SK-N-SH (cell line): Measurements from ENCODE around the gene SYNGR1. TPM values are rescaled to one million over a fixed set of nuclear protein-coding genes. Genes with fewer than 3 reads are reported as not detected.

Experiments used
- CTCF ChIA-PET: fragments of 300-600, 350-600 bp; formaldehyde crosslinking; extraction: SDS; loops from one replicate; lab custom pipeline; 2021; lab: Yijun Ruan, JAX
- POLR2A ChIA-PET: fragments of 350-600 bp; sonication (Branson Sonifier 250); formaldehyde crosslinking; extraction: SDS; loops from one replicate; lab custom pipeline; 2020; ENCODE audit warnings: antibody characterized with exemption, inconsistent platforms; lab: Yijun Ruan, JAX
- DNase-seq: peaks from one replicate; pipeline ENCODE4 v3.0.0; 2012
- H2AFZ ChIP-seq: fragments of 200-600 bp; sonication (generic); 2 replicates; pipeline ENCODE4 v1.8.1; 2016; ENCODE audit warnings: antibody characterized with exemption, mild to moderate bottlenecking, low read depth
- H3F3A ChIP-seq: fragments of 200-600 bp; sonication (generic); replicated peaks from 2 replicates; pipeline ENCODE3; 2016; ENCODE audit warnings: antibody characterized with exemption, mild to moderate bottlenecking; ENCODE audit not compliant: insufficient read depth
- H3K27ac ChIP-seq, 2 experiments: fragments of 200-500 bp in 1 of 2; fragments of 200-600 bp in 1 of 2; sonication (Bioruptor generic) in 1 of 2; sonication (generic), shearing (Covaris generic) in 1 of 2; 2 replicates each; pipeline versions ENCODE4 v1.5.1 to v1.6.1; 2014 to 2016; ENCODE audit warnings: low read depth in 2 of 2, inconsistent platforms in 1 of 2, low read length in 1 of 2, mild to moderate bottlenecking in 1 of 2, mixed read lengths in 1 of 2
- H3K27me3 ChIP-seq: fragments of 200-600 bp; sonication (generic), shearing (Covaris generic); 2 replicates; pipeline ENCODE4 v1.6.1; 2016; ENCODE audit warnings: mixed run types; ENCODE audit not compliant: insufficient read depth
- H3K36me3 ChIP-seq, 2 experiments: fragments of 200-500 bp in 1 of 2; fragments of 200-600 bp in 1 of 2; sonication (Bioruptor generic) in 1 of 2; sonication (generic) in 1 of 2; replicated peaks in 1 of 2; 2 replicates each; pipeline versions ENCODE3 to v1.5.1; 2014 to 2016; ENCODE audit warnings: low read length in 1 of 2, mild to moderate bottlenecking in 1 of 2; ENCODE audit not compliant: insufficient read depth in 2 of 2, control insufficient read depth in 1 of 2
- H3K4me1 ChIP-seq, 2 experiments: fragments of 200-500 bp in 1 of 2; fragments of 200-600 bp in 1 of 2; sonication (Bioruptor generic) in 1 of 2; sonication (generic), shearing (Covaris generic) in 1 of 2; 2 replicates each; pipeline versions ENCODE4 v1.5.1 to v1.6.1; 2014 to 2016; ENCODE audit warnings: low read depth in 1 of 2, low read length in 1 of 2, mixed run types in 1 of 2; ENCODE audit not compliant: insufficient read depth in 2 of 2, control insufficient read depth in 1 of 2
- H3K4me2 ChIP-seq: fragments of 200-600 bp; sonication (generic), shearing (Covaris generic); 2 replicates; pipeline ENCODE4 v1.6.1; 2017; ENCODE audit warnings: mixed run types
- H3K4me3 ChIP-seq, 2 experiments: fragments of 200-500 bp in 1 of 2; fragments of 200-600 bp in 1 of 2; sonication (Bioruptor generic) in 1 of 2; sonication (generic), shearing (Covaris generic) in 1 of 2; 2 replicates each; pipeline versions ENCODE4 v1.5.1 to v1.8.1; 2014 to 2016; ENCODE audit warnings: low read depth in 2 of 2, inconsistent platforms in 1 of 2, low read length in 1 of 2, mild to moderate bottlenecking in 1 of 2, mixed read lengths in 1 of 2, moderate library complexity in 1 of 2
- H3K79me2 ChIP-seq: fragments of 200-600 bp; sonication (generic); 2 replicates; pipeline ENCODE4 v1.8.1; 2017; ENCODE audit warnings: mild to moderate bottlenecking; ENCODE audit not compliant: insufficient read depth
- H3K9ac ChIP-seq: fragments of 200-600 bp; sonication (generic); 2 replicates; pipeline ENCODE4 v1.6.1; 2017; ENCODE audit warnings: mixed run types
- H3K9me2 ChIP-seq: fragments of 200-600 bp; sonication (generic); 2 replicates; pipeline ENCODE4 v1.6.1; 2017; ENCODE audit warnings: mixed run types
- H3K9me3 ChIP-seq: fragments of 200-600 bp; sonication (generic); 2 replicates; pipeline ENCODE4 v1.6.1; 2017; ENCODE audit warnings: mixed run types, mild to moderate bottlenecking, moderate library complexity
- H4K20me1 ChIP-seq: fragments of 200-600 bp; sonication (generic); 2 replicates; pipeline ENCODE4 v1.6.1; 2017; ENCODE audit warnings: mild to moderate bottlenecking, mixed run types; ENCODE audit not compliant: insufficient read depth
- ELF1 ChIP-seq: IDR thresholded peaks from 2 replicates; pipeline ENCODE4 v1.4.0; 2012
- EP300 ChIP-seq, 2 experiments: IDR thresholded peaks; 2 replicates each; pipeline versions ENCODE4 v1.4.0 to v1.6.1; 2012; ENCODE audit warnings: borderline replicate concordance in 1 of 2, low read depth in 1 of 2, low read length in 1 of 2
- FOXJ3 ChIP-seq: sonication (generic); formaldehyde crosslinking; IDR thresholded peaks from 2 replicates; pipeline ENCODE4 v1.5.1; 2020; ENCODE audit warnings: mild to moderate bottlenecking, missing genetic modification reagents
- FOXM1 ChIP-seq: IDR thresholded peaks from 2 replicates; pipeline ENCODE4 v1.4.0; 2012; ENCODE audit warnings: low read depth, mild to moderate bottlenecking
- GABPA ChIP-seq: IDR thresholded peaks from 2 replicates; pipeline ENCODE4 v1.4.0; 2012; ENCODE audit warnings: low read depth, mild to moderate bottlenecking
- JUND ChIP-seq: IDR thresholded peaks from 2 replicates; pipeline ENCODE4 v1.4.0; 2012
- NFIC ChIP-seq: IDR thresholded peaks from 2 replicates; pipeline ENCODE4 v1.4.0; 2012; ENCODE audit warnings: borderline replicate concordance
- POLR2AphosphoS5 ChIP-seq: IDR thresholded peaks from 2 replicates; pipeline ENCODE4 v1.6.1; 2012; ENCODE audit warnings: low read depth, low read length
- RCOR1 ChIP-seq: fragments of 150-350 bp; IDR thresholded peaks from 2 replicates; pipeline ENCODE4 v1.6.1; 2017; ENCODE audit warnings: antibody characterized with exemption, low read length
- RFX5 ChIP-seq: IDR thresholded peaks from 2 replicates; pipeline ENCODE4 v1.6.1; 2012; ENCODE audit warnings: mild to moderate bottlenecking, improper control_type of control experiment, low read length
- SIN3A ChIP-seq: IDR thresholded peaks from 2 replicates; pipeline ENCODE4 v1.6.1; 2012; ENCODE audit warnings: low read depth, mild to moderate bottlenecking, low read length, moderate library complexity, borderline replicate concordance
- SMC3 ChIP-seq: IDR thresholded peaks from 2 replicates; pipeline ENCODE4 v1.6.1; 2012; ENCODE audit warnings: low read depth, low read length, improper control_type of control experiment
- TAF1 ChIP-seq: IDR thresholded peaks from 2 replicates; pipeline ENCODE4 v1.6.1; 2012; ENCODE audit warnings: low read depth, mild to moderate bottlenecking, low read length, moderate library complexity, borderline replicate concordance
- YY1 ChIP-seq: IDR thresholded peaks from 2 replicates; pipeline ENCODE4 v1.4.0; 2012; ENCODE audit warnings: low read depth, mild to moderate bottlenecking
- WGBS: methylation state at CpG from one replicate; pipeline ENCODE4 v1.1.6; 2017; ENCODE audit warnings: low lambda C conversion rate; 5-methylcytosine and 5-hydroxymethylcytosine counted together
- polyA plus RNA-seq, 3 experiments: library from polyadenylated mRNA; depleted of rRNA; stranded (reverse); fragments of >200 nt; gene quantifications; 2 replicates each; pipeline ENCODE4 v1.2.3, GENCODE V29; 2012
- TF ChIP-seq, protein P1 (sequence below): IDR thresholded peaks from 2 replicates; pipeline ENCODE4 v1.4.0; 2012; ENCODE audit warnings: low read depth, borderline replicate concordance
- TF ChIP-seq, protein P2 (sequence below): IDR thresholded peaks from 2 replicates; pipeline ENCODE4 v1.6.1; 2012; ENCODE audit warnings: mild to moderate bottlenecking, low read depth, low read length, moderate library complexity
- TF ChIP-seq, protein P3 (sequence below): IDR thresholded peaks from 2 replicates; pipeline ENCODE4 v1.4.0; 2012; ENCODE audit warnings: low read depth, borderline replicate concordance
- TF ChIP-seq, protein P4 (sequence below): IDR thresholded peaks from 2 replicates; pipeline ENCODE4; 2012

SYNGR1 gene
- polyA plus RNA-seq, 1 of the 3 experiments (the other 2 are of a cell fraction): 18.7 TPM

DNA sequence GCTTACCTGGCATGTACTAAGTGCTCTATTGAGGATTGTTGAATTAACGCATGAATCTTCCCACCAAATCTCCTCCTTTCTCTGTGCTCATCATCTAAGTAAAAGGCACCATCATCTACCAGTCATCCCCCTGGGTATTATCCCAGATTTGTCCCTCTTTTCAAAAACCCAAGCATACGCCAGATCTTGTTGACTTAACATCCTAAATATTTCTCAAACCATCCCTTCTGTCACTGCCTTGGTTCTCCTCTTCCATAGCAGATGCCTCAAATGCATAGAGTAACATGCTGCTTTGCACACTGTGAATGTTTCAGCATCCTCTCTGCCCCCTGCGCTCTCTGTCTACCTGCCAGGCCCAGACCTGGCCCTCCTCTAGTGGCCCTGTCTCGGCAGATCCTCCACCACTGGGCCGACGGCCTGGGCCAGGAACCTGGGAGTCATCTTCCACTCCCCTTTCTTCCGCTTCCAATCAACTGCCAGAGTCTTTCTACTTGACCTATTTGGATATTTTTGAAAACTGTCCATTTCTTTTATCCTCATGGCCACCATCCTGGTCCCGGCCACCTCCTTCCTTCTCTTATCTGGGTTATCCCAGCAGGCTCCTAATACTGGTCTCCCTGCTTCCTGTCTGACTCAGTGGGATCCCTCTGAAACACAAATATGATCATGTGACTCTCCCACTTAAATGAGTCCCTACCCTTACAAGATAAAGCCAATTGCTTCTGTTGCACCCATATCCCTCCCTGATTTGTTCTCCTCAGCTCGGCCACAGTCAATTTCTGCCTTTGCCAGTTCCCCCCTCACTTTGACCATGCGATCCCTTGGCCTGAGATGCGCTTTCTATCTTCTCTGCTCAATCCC, 46.4 kb downstream of the SYNGR1 start:
- Histone ChIP-seq H3K27ac (no peak overlapping the region), H3K27me3 (no peaks in the 10 kb centered on the region)
- POLR2A ChIA-PET: no interaction called here
- no peak for TF ChIP-seq NFIC
- TF ChIP-seq TAF1: no peak
- TF ChIP-seq SIN3A: no peak
- TF ChIP-seq, protein P1, sequence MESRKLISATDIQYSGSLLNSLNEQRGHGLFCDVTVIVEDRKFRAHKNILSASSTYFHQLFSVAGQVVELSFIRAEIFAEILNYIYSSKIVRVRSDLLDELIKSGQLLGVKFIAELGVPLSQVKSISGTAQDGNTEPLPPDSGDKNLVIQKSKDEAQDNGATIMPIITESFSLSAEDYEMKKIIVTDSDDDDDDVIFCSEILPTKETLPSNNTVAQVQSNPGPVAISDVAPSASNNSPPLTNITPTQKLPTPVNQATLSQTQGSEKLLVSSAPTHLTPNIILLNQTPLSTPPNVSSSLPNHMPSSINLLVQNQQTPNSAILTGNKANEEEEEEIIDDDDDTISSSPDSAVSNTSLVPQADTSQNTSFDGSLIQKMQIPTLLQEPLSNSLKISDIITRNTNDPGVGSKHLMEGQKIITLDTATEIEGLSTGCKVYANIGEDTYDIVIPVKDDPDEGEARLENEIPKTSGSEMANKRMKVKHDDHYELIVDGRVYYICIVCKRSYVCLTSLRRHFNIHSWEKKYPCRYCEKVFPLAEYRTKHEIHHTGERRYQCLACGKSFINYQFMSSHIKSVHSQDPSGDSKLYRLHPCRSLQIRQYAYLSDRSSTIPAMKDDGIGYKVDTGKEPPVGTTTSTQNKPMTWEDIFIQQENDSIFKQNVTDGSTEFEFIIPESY: no peak
- no peak for TF ChIP-seq JUND
- no peak for TF ChIP-seq EP300 (IDR thresholded peaks at IDR 0.05; ENCODE audit: borderline replicate concordance in 1 of 2, low read depth in 1 of 2, low read length in 1 of 2)
- TF ChIP-seq POLR2AphosphoS5: no peak
- TF ChIP-seq, protein P2, sequence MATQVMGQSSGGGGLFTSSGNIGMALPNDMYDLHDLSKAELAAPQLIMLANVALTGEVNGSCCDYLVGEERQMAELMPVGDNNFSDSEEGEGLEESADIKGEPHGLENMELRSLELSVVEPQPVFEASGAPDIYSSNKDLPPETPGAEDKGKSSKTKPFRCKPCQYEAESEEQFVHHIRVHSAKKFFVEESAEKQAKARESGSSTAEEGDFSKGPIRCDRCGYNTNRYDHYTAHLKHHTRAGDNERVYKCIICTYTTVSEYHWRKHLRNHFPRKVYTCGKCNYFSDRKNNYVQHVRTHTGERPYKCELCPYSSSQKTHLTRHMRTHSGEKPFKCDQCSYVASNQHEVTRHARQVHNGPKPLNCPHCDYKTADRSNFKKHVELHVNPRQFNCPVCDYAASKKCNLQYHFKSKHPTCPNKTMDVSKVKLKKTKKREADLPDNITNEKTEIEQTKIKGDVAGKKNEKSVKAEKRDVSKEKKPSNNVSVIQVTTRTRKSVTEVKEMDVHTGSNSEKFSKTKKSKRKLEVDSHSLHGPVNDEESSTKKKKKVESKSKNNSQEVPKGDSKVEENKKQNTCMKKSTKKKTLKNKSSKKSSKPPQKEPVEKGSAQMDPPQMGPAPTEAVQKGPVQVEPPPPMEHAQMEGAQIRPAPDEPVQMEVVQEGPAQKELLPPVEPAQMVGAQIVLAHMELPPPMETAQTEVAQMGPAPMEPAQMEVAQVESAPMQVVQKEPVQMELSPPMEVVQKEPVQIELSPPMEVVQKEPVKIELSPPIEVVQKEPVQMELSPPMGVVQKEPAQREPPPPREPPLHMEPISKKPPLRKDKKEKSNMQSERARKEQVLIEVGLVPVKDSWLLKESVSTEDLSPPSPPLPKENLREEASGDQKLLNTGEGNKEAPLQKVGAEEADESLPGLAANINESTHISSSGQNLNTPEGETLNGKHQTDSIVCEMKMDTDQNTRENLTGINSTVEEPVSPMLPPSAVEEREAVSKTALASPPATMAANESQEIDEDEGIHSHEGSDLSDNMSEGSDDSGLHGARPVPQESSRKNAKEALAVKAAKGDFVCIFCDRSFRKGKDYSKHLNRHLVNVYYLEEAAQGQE: no peak
- TF ChIP-seq RFX5: no peak
- TF ChIP-seq, all 33 proteins: peak for 0
- H3K9me3 ChIP-seq: no peaks in the 10 kb centered on the region
- peaks cover 0 to 3% of the 10 kb centered on the region in 2 experiments; a peak in 1 of 4 replicates for H3K4me1 ChIP-seq
- DNase-seq: no peak
- H3K79me2 ChIP-seq: peaks cover 11% of the 10 kb centered on the region; the same call in 1 of the 2 replicates
- H3K36me3 ChIP-seq: no peaks in the 10 kb centered on the region
- CTCF ChIA-PET: no interaction called here
- no peak overlapping the region for H3K9ac ChIP-seq
- no peaks in the 10 kb centered on the region for H3K9me2 ChIP-seq
- H2AFZ ChIP-seq: no peak overlapping the region
- no peak overlapping the region for H3K4me2 ChIP-seq
- no peak overlapping the region for H3K4me3 ChIP-seq
- WGBS: 91% methylated on average over 11 of the region's 11 CpGs
- no peaks in the 10 kb centered on the region for H4K20me1 ChIP-seq
- H3F3A ChIP-seq: no peaks in the 10 kb centered on the region

DNA sequence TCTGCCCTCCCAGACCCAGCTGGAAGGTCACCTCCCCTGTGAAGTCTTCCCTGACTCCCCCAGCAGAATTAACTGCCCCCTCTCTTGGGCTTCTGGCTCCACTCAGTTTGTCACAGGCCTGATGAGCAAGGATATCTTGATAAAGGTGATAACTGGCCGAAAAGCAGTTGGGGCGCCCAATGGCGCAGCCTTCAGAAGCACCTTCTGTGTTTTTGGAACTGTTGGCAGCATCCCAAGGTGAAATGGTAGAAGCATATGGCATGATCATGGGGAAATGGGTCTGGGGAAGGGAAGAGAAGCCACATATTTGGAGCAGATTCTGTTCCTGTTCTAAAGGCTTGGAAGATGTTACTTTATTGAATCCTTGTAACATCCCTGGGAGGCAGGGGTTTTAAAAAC, 47.0 kb downstream of the SYNGR1 start:
- Histone ChIP-seq H3K4me2 (no peak overlapping the region), H3K27ac (no peak overlapping the region), H4K20me1 (no peaks in the 10 kb centered on the region), H3K27me3 (no peaks in the 10 kb centered on the region), H3K4me3 (no peak overlapping the region), H3K9ac (no peak overlapping the region), H3K9me3 (no peaks in the 10 kb centered on the region), H3K4me1 (peaks cover 0 to 3% of the 10 kb centered on the region in 2 experiments; a peak in 1 of 4 replicates), H3F3A (no peaks in the 10 kb centered on the region), H2AFZ (no peak overlapping the region), H3K79me2 (peaks cover 11% of the 10 kb centered on the region; the same call in 1 of the 2 replicates), H3K9me2 (no peaks in the 10 kb centered on the region), H3K36me3 (no peaks in the 10 kb centered on the region)
- ChIA-PET CTCF (no interaction called here), POLR2A (interaction anchor here (0.6 kb wide), 1 partner anchor 123 kb away, joined by 3 read pairs; the partner anchor contains the start of gene ATF4)
- DNase-seq: no peak
- WGBS: no CpG with 5 or more reads among the region's 3 CpGs
- no peak for TF ChIP-seq FOXM1
- no peak for TF ChIP-seq GABPA
- TF ChIP-seq SMC3: no peak
- TF ChIP-seq, protein P3, sequence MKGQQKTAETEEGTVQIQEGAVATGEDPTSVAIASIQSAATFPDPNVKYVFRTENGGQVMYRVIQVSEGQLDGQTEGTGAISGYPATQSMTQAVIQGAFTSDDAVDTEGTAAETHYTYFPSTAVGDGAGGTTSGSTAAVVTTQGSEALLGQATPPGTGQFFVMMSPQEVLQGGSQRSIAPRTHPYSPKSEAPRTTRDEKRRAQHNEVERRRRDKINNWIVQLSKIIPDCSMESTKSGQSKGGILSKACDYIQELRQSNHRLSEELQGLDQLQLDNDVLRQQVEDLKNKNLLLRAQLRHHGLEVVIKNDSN: no peak
- TF ChIP-seq, protein P1: no peak
- no peak for TF ChIP-seq YY1
- no peak for TF ChIP-seq ELF1
- TF ChIP-seq RCOR1: no peak
- no peak for TF ChIP-seq FOXJ3 (CRISPR knock-in tag)
- TF ChIP-seq, protein P4, sequence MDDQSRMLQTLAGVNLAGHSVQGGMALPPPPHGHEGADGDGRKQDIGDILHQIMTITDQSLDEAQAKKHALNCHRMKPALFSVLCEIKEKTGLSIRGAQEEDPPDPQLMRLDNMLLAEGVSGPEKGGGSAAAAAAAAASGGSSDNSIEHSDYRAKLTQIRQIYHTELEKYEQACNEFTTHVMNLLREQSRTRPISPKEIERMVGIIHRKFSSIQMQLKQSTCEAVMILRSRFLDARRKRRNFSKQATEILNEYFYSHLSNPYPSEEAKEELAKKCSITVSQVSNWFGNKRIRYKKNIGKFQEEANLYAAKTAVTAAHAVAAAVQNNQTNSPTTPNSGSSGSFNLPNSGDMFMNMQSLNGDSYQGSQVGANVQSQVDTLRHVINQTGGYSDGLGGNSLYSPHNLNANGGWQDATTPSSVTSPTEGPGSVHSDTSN: no peak
